ENCODE measurements around the gene NANS. TPM values are rescaled to one million over a fixed set of nuclear protein-coding genes. Genes with fewer than 3 reads are reported as not detected.
"Not testable (repeated sequence)": the region's sequence is repeated elsewhere in the genome, so short reads cannot be mapped to it uniquely, and the experiment has no call there.

NANS gene
- total RNA-seq, 1 donor from 2014 or later = 64.4 TPM

DNA sequence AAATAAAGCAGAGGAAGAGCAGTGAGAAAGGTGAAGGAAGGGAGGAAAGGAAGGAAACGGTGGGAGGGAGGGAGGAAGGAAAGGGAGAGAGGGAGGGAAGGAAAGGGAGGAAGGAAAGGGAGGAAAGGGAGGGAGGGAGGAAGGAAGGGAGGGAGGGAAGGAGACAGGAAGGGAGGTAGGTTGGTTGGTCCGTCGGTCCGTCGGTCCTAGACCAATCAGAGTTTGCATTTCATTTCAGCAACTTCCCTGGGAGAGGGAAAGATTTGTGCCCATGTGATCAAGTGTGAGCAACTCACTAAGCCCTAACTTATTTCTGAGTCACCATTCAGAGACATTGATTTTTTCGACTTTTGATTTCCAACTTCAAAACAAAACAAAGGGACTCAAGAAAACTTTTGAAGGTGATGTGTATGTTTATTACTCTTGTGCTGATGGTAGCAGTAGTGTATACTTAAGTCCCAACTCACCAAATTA lies 18.8 kb downstream of the NANS start:
- intact Hi-C loops (cut with micrococcal nuclease) = loop anchor here (1.0 to 2.0 kb wide), 3 partner anchors 26 to 130 kb away; partner anchors contain the start of gene TRIM14

DNA sequence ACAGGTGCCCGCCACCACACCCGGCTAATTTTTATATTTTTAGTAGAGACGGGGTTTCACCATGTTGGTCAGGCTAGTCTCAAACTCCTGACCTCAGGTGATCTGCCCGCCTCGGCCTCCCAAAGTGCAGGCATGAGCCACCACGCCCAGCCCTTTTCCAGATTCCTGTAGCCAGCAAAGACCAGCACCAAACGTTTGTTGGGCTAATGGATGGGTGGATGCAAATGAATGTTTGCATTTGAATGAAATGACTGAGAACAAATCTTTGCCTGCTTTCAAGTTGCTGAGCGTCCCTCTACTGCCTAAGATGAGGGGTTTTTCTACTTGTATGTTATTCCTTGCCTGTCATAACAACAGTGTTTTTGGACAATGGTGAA lies 20.0 kb downstream of the NANS start:
- intact Hi-C loops (cut with micrococcal nuclease) = not testable (repeated sequence)

DNA sequence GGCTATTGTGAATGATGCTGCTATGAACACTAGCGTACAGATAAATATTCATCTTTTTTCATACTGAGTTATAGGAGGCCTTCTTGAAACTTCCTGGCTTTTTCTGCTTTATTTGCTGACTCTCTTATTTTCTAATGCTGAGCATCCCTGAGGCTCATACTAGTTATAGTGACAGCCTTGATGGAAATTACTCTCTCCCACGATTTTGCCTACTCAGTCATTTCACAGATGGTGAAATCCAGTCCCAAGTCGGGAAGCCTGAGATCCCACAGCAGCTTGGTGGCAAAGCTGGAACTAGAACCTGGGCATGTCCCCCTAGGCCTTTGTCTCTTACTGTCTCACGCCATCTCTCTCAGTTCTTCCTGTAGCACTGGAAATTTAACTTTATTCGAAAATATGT lies 22.4 kb downstream of the NANS start:
- intact Hi-C loops (cut with micrococcal nuclease) = no loop called here

DNA sequence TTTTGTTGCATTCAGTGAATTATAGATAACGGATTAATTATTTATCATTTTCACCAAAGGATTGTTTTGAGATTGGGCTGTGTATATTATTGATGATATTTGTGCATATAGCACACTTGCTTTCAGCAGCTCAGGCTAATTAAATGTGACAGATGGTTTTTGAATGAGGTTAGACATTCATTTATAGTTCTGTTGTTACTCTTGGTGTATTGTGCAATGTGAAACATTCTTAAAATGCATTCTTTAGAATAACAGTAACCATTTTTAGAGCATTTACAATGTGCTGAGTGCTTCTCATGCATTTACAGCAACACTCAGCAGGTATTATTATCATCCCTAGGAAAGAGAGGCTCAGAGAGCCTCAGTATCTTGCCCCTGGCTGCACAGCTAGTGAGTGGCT lies 23.8 kb downstream of the NANS start:
- intact Hi-C loops (cut with micrococcal nuclease) = no loop called here

DNA sequence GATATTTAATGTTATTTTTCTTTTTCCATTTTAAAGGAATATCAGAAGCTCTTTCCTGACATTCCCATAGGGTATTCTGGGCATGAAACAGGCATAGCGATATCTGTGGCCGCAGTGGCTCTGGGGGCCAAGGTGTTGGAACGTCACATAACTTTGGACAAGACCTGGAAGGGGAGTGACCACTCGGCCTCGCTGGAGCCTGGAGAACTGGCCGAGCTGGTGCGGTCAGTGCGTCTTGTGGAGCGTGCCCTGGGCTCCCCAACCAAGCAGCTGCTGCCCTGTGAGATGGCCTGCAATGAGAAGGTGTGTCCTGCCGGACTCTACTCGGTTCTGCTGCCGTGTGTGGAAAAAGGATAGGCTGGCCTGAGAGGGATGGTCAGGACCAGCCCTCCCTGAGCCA lies 24.2 kb downstream of the NANS start:
- intact Hi-C loops (cut with micrococcal nuclease) = no loop called here

DNA sequence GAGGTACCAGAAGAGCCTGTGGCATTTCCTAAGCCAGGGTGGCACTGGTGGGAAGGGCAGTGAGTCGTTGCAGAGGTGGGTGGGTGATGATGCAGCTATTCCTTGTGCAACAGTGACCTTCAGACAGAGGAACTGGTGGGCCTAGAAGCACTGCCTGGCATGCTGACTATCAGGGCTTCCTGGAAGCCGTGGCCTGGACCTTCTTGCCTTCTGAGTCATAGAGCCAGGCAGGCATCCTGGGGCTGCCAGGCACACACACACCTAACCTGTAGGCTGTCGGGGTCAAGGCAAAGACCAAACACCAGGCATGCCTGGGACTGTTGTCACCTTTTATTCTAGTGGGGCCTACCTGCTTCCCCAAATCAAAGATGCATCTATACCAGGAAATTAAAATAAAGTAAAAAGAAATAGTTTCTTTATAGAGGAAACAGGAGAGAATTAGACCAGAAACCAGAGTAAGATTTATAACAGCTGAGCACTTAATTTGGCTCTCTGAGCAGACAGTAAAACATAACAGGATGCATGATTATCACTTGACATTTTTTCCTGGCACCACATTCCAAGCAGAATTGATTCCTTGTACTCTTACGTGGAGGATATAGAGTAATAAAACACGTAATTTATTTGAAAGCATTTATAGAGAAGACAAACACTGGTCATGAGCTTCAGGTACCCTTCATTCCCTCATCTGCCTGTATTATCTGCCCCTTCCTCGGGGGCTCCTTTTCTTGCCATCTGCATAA lies 25.1 kb downstream of the NANS start:
- intact Hi-C loops (cut with micrococcal nuclease) = no loop called here

DNA sequence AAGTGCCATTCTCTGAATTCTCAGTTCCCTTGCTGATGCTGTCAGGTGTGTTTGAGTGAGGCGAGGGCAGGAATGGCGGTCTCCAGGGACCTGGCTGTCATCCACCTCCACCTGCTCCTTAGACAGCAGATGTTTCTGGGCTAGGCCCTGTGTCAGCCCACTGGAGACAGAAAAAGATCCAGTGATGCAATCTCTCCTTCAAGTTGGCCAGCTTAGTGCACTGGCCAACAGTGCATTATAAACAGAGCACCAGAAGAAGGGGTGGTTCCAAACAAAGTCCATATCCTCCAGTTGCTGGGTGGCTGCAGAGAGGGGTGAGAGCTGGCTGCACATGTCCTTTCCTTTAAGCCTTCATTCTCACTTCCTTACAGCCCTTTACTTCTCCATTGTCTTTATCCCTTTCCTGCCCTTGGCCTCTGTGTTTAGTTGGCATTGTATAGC lies 26.5 kb downstream of the NANS start:
- intact Hi-C loops (cut with micrococcal nuclease) = no loop called here

DNA sequence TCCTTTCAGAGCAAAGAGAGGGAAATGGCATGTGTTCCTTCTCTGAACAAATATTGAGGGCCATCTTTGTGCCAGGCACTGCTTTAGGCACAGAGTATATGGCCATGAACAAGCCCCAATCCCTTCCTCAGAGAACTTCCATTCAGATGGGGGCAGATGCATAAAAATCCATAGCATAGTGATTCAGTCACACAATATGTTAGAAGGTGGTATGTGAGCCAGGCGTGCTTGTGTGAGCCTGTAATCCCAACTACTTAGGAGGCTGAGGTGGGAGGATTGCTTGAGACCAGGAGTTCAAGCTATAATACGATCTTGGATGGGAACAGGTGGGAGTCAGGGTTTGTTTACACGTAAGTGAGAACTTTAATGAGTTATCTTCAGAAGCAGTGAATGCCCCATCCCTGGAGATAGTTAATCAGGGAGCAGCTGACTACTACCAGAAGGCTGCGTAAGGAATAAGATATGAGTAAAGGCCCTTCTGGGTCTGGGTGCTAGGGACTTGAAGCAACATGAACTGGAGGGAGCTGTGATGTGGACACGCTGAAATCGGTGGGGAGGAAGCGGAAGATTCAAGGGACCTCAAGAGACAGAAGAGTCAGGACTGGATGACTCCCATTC lies 27.1 kb downstream of the NANS start:
- intact Hi-C loops (cut with micrococcal nuclease) = no loop called here

DNA sequence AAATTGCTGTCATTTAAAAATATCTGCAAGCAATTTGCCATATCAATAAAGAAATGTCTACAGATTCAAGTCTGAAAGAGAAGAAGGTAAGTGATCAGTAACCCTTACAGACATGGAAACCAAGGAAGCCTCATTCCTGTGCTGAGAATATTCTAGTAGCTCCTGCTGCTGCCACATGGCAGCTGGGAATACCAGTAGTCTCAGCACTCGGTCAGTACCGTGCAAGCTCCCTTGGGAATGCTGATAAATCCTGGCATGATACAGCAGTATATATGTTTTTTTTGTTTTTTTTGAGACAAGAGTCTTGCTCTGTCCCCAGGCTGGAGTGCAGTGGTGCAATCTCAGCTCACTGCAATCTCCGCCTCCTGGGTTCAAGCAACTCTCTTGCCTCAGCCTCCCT lies 27.9 kb downstream of the NANS start:
- intact Hi-C loops (cut with micrococcal nuclease) = no loop called here

DNA sequence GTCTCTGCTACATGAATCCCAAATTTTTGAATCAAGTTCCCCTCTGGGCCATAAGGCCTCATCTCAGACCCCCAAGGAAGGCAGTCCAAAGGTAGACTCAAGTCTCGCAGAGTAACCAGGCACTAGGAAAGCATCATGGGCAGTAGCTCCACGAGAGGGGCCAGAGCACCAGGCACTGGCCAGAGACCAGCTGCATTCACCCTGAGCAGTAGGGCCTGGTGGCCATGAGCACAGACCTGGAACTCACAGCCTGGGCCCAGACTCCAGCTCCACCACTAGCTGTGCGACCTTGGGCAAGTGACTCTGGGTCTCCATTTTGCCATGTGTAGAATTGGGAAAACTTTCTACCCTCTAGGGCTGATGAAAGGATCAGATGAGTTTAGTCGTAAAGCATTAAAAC lies 28.5 kb downstream of the NANS start:
- intact Hi-C loops (cut with micrococcal nuclease) = no loop called here

DNA sequence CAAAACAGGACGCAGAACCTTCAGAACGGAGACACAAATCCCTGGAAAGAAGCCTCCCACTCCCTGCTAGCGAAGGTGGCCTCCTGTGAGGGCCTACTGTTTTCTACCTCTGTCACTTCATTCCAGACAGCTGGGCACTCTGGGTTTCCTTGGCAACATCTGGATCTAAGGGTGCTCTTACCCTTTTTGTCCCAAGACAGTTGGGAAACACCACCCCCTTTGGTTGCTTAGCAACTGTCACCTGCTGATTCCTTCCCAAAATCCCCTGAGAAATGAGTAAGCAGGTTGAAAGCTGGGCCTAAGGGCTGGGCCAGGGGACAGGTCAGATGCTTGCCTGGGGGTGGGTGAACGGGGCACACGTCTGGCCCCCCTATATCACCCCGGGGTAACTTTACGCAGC lies 29.4 kb downstream of the NANS start:
- intact Hi-C loops (cut with micrococcal nuclease) = no loop called here

DNA sequence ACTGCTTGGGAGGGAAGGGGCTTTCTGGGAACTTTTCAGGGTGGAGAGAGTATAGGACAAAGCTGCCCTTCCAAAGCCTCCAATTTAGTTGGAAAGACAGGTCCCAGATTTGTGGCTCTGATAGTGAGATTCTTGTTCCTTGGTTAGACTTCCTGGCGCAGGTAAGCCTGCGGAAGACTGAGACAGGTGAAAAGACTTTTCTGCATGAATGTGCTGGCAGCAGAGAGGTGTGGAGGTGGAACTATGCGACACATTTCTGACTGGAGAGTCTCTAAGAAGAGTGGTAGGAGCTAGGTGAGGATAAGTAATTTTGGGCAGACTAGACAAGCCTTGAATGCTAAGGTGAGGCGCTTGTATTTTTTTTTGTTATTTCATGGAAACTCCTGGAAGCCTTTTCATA lies 29.9 kb downstream of the NANS start:
- intact Hi-C loops (cut with micrococcal nuclease) = no loop called here

DNA sequence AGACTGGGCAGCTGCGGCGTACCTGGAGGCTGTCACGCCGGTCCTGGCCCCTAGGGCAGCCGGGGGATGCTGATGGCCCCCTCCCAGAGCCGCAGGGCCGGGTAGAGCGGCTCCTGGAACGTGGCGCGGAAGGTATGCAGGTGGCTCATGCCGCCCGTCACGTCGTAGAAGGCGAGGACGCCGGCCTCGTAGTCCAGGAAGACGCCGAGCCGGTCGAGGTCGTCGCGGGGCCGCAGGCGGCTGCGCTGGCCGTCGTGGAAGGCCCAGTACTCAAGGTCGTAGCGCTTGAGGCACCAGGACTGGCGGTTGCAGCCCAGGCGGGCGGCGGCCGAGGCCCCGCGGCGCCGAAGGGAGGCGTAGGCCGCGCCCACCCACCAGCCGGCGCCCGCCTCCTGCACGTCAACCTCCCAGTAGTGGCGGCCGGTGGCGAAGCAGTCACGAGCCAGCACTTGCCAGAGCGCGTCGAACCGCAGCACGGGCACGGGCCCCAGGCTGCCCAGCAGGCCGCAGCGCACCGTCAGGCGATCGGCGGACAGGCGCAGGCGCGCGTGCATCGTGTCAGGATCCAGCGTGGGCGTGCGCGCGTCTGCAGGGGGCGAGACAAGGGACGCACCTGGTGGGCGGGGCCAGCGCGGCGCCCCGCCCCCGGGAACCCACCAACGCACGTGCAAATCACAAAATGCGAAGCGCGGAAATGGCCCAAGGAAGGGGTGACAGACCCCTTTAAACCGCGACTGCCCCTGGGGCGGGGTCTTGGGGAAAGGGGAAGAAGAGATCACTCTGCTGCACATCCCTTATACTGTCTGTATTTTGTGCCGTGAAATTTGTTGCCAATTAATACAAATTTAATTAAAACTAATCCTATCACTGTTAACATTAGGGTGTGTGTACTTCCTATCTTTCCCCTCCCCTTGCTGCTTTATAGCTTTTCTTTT lies 31.2 kb downstream of the NANS start:
- intact Hi-C loops (cut with micrococcal nuclease) = no loop called here

DNA sequence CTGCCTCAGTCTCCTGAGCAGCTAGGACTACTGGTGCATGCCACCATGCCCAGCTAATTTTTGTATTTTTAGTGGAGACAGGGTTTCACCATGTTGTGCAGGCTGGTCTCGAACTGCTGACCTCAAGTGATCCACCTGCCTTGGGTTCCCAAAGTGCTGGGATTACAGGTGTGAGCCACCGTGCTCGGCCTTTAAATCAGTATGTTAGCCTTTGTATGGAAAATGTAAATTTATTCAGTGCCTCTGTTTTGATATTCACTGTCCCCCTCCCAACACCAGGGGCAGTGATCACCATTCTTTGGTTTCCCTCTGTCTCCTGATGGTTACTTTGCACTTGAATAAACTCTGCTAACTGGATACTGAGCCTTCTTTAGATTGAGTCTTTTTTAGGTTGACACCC lies 34.1 kb downstream of the NANS start:
- intact Hi-C loops (cut with micrococcal nuclease) = not testable (repeated sequence)

DNA sequence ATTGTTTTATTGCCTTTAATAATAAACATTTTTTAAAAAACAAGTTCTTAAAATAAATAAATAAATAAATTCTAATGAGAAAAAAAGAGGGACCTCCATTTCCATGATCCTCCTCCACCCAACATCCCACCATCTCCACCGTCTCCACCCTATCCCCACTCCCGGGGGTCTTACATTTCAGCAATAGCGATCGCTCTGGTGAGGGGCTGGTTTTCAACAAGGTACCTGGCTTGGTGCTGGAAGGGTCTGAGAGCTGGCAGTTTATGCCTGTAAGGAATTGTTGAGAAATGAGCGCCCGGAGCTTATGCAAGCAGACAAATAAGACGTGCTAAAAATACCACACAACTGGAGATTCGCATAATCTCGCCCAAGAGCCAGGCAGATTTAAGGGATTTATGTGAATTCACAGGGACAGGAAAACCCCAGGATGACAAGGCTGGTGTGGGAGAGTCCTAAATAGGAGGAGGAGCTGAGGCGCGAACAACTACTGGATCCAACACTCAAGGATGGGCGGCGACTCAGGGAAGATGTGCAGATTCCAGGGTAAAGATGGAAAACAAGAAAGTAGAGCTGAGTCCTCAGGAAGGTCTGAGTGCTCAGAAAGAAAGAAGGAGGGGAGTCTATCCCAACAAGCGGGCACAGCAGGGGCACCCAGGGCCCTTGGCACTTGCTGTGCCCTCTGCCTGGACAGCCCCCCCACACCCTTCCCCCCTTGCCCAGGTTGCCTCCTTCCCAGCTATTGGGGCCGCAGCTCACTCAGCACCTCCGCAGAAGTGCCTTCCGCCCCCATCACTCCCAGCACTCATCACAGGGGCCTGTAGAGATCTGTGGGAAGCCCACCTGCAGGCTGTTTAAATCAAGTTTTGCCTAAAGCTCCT lies 35.4 kb downstream of the NANS start:
- intact Hi-C loops (cut with micrococcal nuclease) = no loop called here

DNA sequence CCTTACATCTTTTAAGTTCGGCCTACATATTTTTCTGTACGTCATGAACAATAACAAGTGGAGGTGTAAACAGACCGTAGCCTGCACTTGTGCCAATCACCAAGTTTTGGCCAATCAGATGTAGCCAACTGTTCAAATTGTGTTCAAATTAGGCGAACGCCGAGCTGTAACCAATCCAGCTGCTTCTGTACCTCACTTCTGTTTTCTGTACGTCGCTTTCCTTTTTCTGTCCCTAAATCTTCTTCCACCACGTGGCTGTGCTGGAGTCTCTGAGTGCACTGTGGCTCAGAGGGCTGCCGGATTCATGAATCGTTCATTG lies 36.0 kb downstream of the NANS start:
- intact Hi-C loops (cut with micrococcal nuclease) = no loop called here

DNA sequence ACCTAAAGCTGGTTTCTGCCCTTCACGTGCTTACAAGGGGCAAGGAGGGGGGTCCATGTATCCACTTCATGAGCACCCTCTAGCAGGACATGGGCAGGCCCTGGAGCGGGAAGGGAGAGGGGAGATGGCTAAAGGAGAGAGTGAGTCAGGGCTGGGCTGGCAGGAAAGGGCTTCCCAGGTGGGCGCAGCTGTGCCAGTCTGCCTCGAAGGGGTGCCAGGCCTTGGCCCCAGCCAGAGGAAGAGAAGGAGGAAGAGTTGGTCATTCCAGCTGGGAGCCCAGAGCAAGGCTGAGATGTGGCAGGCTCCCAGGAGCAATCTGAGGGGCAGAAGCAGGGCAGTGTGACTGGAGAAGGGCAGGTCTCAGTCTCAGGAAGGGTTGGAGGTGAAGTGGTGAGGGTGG lies 37.8 kb downstream of the NANS start:
- intact Hi-C loops (cut with micrococcal nuclease) = no loop called here

DNA sequence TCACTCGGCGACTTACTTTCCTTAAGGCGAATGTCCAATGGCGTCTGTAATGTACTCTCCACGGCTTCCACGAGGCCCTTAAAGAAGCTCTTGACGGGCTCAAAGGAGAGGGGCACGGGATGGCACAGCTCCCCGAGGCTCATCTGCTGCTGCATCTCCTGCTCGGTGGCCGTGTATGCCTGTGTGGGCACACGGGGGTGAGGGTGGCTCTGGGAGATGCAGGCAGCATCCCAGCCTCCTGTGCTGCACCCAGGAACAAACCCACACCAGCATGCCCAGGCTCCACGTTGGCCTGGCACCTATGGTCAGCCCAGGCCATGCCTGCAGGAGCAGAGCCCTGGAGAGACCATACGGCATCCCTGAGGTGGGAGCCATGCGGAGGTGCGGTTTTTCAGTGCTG lies 38.3 kb downstream of the NANS start:
- intact Hi-C loops (cut with micrococcal nuclease) = no loop called here

DNA sequence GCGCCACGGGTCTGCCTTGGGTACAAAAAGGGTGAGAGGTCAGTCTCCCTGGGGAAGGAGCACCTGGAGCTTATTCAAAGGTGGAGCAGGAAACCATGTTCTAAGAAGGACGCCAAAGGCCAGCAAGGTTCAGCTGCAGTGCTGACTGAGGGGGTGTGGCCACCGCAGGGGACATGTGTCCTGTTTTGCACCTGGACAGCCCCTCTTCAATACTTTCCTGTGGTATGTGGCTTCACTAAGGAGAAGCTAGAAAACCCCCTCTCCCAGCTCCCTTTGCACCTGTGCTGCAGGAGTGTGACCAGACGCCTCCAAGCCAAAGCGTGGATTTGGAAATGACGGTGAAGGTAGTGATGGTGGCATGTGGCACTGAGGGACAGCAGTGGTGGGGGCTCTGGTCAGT lies 38.9 kb downstream of the NANS start:
- intact Hi-C loops (cut with micrococcal nuclease) = no loop called here

DNA sequence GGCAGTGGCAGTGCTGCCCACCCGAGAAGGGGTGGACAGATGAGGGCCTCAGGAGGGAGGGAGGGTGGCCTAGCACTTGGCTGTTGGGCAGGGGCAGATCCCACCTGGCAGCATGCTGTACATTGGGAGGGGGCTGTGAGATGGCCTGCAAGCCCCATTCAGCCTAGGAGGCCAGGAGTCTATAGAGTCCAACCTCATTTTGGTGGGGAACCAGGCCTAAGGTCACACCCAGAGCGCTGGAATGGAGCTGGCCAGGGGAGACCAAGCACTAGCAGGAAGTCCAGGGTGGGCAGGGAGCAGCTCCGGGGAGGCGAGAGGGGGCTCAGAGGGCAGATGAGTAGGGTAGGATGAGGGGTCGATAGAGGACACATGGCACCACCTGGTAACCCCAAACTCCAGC lies 39.6 kb downstream of the NANS start:
- intact Hi-C loops (cut with micrococcal nuclease) = no loop called here

DNA sequence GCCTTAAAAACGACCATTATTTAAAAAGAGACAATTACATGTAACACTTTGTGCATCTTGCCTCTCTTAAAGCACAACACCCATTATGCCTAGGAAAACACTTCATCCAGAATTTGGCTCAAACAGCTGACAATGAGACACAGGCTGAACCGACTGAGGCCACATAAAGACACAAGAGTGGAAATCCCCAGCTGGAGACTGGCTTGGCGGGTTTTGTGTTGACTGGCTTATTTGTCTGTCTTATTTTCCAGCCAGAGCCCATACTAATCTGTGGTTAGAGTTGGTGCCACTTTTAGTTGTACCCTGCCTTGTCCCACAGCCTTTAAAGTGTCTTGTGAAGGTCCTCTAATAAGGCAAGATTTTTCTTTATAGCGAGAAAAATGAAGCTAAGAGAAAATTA lies 41.3 kb downstream of the NANS start:
- intact Hi-C loops (cut with micrococcal nuclease) = no loop called here
